ENCODE results near the gene MPP3.

The MPP3 gene

DNA sequence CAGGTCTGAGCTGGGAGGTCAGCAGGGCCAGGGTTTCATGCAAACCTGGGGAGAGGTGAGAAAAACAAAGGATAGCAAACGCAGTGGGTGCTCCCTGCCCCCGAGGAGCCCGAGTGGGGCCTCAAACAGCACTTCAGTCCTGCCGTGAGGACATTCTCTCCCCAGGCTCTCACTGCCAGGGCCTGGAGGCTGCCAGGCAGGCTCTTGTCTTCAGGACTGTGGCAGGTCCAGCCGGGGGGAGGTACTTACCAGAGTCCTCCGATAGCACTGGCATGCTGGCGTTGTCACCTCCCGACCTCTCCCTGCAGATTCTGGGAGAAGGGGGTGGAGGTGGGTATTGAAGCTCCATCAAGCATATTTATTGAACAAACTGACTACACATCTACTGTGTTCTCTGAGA is 1.3 kb downstream of the MPP3 start:
- DNase-seq, result no peak

DNA sequence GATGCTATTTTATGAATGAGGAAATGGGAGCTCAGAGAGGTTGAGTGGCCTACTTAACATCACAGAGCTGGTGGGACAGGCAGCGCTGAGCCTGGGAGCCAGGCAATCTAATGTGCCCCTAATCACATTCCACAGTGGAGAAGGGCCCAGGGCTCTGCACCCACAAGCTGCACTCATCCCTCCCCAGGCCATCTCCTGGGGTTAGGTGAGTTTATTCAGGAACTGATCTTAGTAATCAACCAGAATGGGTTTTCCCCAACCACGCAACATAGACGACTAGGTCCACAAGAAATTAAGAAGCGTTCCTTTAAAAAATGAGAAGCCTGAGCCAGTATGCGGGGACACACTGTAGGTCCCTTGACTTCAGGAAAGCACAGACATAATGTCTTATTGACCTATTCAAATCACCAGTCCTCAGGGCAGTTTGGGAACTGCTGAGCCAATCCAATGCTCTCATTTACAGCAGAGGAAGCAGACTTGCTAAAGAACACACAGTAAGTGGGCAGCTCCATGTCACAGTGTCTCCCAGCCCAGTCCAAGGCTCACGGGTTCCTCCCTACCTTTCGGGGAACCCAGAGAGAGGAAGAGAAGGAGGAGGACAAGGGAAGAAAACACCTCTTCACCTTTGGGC is 2.3 kb downstream of the MPP3 start:
- peak; percentile 33 for DNase-seq

DNA sequence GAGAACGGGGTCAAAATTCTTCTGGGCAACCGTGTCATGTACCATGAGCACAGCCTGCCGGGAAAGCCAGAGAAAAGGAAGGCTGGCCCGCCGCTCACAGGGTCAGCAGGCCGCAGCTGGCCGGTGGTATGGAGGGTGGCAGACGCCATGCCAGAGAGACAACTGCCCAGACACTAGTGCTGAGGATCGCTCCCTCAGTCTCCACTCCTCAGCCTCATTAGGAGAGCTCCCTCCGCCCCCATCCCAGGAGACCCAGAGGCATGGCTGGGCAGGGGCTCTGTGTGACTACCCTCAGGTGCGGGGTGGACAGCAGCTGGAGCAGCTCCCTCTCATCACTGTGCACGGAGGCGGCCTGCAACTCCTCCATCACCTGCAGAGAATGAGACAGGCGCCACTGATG is 3.2 kb downstream of the MPP3 start:
- no peak for DNase-seq

DNA sequence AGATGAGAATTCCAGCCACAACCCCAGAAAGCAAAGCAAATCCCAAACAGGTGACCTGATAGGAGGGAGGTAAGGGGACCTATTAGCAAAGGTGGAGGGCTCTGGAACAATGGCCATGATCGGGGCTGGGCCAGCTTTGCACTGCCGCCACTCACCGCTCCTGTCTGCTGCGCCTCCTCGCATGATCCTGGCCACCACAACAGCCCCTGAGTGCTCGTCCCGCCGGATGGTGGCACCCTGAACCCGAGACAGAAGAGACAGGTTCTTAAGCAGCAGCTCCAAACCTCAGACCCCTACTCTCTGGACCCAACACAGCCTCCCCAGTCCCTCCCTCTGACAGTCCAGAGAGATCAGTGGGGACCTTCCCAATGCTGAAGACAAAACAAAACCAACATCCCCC is 5.3 kb downstream of the MPP3 start:
- no peak for DNase-seq

DNA sequence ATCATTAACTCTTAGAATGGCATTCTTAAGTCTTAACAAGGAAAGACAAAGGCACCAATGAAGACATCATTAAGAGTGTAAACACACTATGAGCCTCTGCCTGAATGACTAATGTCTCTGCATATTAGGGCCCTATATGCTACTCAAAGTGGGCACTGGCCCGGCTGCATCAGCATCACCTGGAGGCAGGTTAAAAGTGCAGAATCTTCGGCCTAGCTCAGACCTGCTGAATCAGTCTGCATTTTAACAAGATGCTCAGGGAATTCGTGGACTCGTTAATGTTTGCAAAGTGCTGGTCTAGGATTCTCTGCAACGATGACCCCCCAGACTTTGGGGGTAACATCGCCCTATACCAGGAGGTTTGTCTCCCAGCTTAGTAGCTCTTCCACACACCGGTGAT is 6.7 kb downstream of the MPP3 start:
- DNase-seq, result no peak

DNA sequence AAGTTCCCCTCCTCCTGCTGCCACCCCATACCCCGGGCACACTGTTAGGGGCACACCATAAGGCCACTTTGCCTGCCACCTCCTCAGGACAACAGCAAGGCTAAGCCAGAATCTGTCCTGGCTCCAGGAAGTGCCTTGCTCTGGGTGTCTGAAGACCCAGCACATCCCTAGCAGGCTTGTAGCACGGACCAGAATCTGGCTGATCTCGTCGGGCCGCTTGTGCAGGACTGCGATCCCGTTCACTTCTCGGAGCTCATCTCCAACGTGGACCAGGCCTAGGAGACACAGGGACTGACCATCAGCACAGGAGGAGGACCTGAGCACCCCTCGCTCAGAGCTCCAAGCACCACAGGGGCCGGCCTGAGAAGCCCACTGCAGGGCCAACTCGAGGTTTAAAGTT is 7.4 kb downstream of the MPP3 start:
- no peak for DNase-seq

DNA sequence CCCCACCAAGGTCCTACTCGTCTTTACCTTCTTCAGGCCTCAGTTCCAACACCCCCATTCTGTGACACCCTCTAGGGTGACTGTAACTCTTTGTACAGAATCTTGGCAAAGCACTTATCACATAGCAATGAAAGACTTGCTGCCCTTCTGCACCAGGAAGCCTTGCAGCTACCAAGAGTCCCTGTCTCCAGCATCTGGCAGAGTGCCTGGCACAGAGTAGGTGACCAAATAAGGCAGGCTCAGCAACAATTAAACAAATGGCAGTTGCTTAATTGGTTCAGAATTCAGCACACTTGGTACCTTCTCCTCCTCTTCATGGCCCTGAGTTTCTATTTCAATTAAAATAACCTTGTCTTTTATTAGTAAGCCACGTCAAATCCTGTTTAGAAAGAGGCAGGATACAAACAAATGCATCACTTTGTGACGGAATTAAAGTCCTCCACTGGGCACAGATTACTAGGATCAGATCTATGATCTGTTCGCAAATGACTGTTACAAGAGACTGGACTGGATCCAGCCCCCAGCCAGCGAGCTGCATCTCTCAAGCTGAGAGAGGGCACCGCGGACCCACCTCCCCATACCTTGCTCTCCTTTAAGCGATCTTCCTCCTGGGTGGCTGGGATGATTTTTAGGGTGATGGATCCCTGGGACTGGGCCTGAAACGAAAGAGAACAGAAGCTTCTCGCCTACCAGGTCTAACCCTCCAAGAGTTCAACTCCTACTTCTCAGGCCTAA is 9.4 kb downstream of the MPP3 start:
- no peak for DNase-seq

DNA sequence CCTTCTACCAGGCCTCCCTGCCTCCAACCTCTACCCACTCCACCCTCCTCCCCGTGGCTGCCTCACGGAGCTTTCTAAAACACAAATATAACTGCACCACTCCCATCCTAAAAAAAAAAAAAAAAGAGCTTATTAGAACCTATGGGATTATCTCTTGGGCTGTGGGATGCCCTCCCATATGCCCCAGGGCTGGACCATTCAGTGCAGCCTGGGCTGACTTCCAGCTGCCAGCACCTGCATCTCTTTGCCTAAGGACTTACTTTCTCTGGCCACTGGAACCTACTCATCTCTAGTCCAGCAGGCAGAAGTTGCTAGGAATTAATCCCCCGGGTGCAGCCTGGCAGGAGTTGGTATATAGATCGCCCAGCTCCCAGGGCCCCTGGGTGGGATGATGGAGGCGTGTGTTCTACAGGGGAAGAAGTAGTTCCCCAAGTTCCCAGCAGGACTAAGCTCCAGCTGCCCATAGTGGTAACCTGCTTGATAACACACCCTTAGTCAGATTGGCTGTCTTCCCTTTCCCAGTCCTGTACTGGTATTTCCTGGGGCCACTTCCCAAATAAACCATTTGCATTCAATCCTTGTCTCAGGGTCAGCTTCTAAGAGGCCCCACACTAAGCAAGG is 10.3 kb downstream of the MPP3 start:
- DNase-seq, result no peak

DNA sequence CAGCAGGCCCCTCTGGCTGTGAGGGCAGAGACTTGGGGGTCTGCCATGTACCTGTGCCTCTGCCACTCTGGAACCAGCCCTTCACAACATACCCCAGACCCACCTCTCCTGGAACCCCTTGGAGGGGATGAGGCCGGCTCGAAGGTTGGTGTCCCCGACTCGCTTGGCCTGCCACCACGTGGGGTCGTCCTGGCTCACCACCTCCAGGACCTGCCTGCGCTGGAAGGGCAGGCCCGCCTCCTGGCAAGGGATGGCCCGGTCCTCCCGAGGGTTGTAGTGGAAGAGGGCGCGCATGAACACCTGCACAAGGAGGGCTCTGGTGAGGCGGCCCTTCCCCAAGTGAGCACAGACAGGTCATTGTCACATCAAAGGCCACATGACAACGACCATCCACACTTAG is 12.2 kb downstream of the MPP3 start:
- no peak for DNase-seq

DNA sequence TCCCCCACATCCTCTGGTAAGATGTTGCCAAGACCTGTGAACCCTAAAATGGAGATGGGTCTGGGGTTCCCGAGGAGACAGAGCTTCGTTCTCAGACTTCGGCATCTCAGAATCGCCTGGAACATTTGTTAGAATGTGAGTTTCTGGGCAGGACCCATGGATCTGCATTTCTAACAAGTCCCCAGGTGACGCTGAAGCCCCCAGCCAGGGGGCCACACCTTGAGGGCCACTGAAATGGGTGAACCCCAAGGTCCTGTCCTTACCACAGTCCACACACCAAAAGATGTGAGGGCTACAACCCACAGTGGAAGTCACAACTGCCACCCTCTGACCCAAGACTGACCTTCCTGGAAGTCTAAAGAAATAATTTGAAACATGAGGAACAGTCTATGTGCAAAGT is 14.0 kb downstream of the MPP3 start:
- DNase-seq, result no peak

DNA sequence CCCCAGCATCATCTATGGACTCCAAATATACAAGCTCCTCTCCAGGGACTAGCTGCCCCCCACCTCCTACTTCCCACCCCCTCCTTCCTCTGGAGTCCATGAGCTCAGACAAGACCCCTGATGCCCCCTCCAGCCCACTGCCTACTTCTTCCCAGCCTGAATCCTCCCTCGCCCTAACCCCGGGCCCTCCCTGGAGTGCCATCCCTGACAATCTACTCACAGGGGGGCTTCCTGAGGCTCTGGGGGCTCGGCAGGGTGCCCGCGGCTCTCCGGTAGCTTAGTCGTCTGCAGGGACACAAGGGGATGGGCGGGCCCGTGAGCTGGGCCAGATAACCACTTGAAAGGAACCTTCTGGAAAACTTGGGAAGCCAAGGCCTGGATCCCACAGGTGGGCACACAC is 15.1 kb downstream of the MPP3 start:
- no peak for DNase-seq

DNA sequence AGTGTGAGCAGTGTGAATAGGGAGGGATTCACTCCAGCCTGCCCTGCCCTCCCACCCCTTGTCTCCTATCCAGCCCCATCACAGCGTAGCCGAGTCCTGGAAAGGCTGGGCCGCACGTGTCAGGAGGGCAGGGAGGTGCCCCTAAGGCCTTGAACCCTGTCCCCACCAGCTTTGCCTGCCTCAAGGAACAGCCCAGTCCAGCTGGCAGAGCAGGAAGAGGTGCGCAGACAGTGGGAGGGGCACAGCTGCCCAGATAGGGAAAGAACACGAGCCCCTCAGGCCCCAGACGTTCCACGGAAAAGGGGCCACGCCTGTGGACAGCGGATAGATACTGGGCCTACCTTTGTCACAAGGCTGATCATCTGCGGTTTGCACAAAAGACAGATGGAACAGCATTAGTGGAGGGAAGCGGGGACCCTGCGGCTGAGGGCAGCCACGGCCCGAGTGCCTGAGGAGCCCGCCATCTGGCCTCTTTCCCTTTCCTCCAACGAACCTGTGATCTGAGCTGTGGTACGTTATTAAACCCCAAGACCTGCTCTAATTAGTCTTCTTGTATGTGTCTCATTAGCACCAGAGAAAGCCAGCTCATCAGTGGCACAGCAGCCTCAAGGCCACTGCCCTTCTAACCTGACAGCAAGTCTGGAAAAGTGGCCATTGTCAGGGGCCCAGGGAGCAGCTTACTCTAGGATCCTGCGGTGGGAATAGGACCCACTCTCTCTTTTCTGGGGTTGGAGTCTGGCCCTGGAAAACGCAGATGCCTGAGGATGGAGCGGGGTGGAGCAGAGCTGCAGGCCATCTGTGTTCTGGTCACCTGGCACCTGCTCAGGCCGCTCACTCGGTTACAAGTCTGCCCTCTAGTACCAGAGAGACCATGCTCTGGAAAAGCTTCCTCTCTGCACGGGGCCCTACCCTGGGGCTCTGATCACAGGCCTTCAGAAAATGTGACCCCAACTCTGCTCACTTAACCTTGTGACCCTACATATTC is 16.3 kb downstream of the MPP3 start:
- no peak for DNase-seq

DNA sequence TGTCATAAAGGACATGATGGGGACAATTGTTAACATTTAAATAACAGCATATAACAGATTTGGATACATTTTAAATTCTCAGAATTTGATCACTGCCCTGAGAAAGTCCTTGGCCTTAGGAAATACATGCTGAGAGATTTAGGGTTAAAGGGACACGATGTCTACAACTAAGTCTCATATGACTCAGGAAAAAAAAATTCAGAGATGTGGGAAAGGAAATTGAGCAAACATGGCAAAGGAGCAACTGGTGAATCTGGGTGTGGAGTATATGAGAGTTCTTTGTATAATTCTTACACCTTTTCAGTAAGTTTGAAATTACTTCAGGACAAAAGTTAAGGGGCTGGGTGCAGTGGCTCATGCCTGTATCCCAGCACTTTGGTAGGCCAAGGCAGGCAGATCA is 18.2 kb downstream of the MPP3 start:
- DNase-seq, result peak; percentile 67

DNA sequence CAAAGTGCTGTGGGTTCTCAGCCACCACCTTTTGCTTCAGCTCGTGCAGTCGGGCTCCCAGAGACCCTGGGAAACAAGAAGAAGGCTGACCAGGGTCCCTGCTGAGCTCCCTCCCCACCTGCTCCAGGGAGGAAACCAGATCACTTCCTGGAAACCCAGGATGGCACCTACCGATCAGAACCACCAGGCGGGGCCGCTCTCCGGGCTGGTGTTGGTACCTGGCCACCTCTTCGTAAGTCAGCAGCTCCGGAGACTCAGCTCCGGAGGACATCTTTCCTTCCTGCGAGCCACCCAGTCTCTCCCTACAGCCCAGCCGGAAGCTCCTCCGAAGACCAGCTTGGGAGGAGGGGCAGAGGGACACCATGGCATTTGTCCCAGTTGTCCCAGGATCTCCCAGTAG is 18.9 kb downstream of the MPP3 start:
- no peak for DNase-seq

DNA sequence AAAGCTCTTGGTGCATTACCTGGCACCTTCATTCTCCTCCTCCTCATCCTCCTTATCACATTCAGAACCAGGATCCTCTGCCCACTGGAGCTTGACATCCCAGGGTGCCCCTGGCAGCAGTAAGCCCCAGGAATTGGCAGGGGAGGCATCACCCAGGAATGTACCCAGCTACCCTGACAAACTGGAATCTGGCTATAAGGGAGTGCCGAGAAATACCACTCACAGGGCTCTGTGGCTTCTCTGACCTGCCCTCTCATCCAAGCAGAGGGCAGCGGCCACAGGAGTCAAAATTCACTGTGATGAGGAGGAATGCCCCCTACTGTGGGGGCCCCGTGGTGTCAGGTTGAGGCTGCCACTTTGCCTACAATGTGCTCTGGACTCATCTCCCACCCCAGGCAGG is 19.6 kb downstream of the MPP3 start:
- DNase-seq, result no peak

DNA sequence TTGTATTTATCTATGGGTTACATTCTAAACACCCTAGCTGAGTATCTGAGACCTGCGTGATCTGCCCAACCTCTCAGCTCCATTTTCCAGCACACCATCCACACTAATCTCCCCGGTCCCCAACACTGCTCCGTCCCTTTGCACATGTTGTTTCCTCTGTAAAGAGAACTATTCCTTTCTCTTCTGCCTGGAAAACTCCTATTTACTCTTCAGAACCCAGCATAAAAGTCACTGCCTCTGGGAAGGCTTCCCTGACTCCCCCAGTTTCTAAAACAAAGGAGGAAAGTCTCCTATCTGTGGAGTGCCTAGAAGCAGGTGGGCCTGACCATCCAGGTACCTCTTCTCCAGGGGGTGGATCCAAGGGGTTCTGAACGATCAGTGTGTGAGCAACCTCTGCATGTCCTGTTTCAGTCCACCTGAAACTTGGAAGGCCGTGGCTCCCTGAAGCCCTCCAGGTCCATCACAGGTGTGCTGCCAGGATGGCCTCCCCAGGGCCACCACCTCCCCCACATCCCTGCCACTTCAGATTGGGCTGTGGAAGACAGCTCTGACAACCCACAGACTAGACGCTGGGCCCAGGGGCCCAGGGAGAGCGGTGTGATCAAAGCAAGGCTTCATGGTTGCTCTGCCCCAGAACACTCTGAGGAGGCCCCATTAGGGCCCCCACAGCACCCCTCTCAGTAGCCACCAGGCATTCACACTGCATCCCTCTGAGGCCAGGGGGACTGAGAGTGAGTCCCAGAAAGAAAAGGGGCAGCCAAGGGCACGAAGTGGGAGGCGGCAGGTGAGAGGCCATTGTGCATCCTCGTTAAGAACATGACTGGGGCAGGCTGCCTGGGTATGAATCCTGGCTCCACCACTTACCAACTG is 20.3 kb downstream of the MPP3 start:
- DNase-seq, result no peak

DNA sequence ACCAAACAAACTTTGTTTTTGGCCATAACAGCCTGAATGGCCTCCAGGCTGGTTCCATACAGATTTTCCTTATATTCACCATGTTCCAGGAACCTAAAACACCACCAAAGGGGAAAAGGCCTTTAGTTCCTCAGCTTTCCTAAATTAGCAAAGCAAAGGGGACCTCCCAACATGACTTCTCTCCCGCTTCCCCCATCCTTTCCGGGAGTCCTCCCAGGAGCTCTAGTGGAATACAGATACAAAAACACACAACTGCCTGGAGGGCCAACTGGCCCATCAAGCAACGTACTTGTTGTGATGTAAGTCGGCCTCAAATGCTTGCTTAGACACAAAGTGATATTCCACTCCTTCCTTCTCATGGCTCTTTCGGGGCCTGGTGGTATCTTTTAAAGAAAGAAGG is 22.1 kb downstream of the MPP3 start:
- no peak for DNase-seq

DNA sequence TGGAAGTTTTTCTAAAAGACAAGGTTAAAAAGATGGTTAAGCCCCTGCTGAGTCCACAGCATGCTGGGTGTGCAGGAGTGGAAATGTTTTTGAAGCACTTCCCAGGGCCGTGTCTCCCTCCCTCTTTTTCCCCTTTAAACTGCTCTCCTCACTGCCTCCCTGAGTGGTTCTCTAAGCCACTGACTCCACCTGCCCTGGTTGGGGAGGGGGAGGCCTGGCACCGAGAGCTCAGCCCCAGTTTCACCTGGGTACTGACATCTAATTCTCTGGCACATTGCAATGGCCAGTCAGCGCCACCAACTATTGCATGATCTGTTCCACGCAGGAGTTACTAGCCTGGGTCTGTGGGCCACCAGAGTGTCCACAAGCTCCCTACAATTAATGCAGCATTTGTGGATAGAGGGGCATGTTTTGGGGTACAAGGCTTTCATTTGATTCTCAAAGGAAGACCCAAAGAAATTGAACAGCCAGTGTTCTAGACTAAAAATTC is 22.7 kb downstream of the MPP3 start:
- DNase-seq, result no peak

DNA sequence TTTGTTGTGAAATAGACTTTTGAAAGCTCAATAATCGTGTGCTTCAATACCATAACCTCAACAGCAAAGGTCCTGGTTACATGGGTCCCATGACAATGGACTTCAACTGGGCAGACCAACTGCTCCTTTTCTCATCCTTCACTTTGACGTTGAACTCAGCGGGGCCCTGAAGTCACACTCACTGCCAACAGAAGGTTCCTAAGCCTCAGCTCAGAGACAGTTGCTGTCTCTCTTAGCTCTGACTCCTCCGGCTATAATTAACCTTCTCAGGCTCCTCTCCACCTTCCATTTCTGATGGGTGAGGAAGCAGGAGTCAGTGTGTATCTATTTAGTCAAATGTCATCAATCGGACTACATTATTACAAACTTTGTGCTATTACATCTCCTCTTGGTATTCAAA is 23.8 kb downstream of the MPP3 start:
- DNase-seq, result no peak

DNA sequence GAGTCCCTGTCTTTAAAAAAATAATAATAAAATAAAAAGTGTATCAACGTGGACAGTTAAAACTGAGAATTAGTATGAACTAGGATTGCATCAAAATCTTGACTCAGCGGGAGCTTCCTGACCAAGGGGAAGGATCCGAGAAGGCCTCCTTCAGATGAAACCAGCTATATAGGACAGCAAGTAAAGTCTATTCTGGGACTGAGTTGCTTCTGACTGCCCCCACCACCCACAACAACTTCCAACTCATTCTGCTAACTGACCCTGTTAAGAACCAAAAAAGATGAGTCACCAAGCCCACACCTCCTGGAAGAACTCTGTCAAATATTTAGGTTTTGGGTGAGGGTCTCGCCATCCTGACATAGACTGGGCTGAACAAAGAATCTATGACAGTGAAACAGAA is 24.9 kb downstream of the MPP3 start:
- peak; percentile 46 for DNase-seq

DNA sequence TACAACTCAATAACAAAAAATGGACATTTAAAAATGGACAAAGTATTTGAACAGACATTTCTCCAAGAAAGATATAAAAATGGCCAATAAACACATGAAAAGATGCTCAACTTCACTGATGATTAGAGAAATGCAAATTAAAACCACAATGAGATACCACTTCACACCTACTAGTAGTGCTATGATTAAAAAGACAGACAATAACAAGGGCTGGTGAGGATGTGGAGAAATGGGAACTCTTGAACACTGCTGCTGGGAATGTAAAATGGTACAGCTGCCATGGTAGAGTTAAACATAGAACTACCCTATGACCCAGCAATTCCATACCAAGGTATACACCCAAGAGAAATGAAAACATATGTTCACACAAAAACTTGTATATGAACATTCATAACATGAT is 27.8 kb downstream of the MPP3 start:
- no peak for DNase-seq

DNA sequence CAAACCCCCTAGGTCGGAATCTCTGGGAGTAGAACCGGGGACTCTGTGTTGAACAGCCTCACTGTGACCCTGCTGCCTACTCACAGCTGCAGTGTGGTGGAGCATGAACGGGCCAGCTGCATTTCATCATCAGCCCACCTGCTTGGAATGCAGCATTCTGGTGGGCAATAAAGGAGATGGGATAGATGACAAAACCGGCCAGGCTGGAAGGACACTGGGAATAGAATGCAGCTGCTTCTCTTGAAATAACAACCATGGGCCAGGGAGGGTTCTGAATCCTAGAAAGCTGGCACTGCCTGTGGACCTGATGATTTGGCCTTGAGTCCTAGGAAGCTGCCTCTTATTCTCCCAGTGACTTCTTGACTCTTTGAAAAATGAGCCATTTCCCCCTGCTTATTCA is 29.2 kb downstream of the MPP3 start:
- no peak for DNase-seq

Measured in inflammatory macrophage treated with lipopolysaccharide for 4 hours (primary cell).